ENCODE results near the gene GAS2L3. TPM values are rescaled to one million over a fixed set of nuclear protein-coding genes. Genes with fewer than 3 reads are reported as not detected.

Gene GAS2L3
- total RNA-seq, 1 experiment from 2014 or later: 29.9 TPM

DNA sequence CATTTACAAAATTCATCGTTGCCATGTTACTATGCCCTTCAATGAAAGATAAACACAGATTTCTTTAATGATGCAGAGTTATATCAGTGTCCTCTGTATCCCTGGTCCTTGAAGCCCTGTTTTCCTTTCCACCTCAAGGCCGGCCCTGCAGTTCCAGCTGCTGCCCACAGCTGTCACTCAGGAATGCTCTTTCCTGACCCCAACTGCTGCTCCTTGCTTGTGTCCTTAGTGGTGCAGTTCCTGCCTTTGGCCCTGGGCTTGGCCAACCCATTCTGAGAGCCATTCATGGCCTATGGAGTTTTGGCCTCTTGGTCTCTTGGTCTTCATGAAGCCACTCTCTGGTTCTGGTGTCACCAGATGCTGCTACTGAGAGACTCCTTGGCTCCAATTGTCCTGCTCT lies 93.1 kb downstream of the GAS2L3 start:
- intact Hi-C loops (cut with micrococcal nuclease): loop anchor here (10.0 kb wide), 1 partner anchor 432 kb away; no protein-coding TSS in a partner anchor

GRCh38 chr12:100668945-100669536 lies 95.6 kb downstream of the GAS2L3 start:
- no peak overlapping the region for H3K27ac Mint-ChIP-seq (ENCODE audit: low read depth, unreplicated experiment)
- no peaks in the 10 kb centered on the region for H3K4me1 Mint-ChIP-seq (ENCODE audit: insufficient read depth, unreplicated experiment)
- POLR2A ChIA-PET: no interaction called here
- intact Hi-C loops (cut with micrococcal nuclease): loop anchor here (1.0 to 10.0 kb wide), 3 partner anchors 65 to 434 kb away; no protein-coding TSS in a partner anchor
- H3K9me3 Mint-ChIP-seq (ENCODE audit: unreplicated experiment): no peaks in the 10 kb centered on the region
- BruUV-seq (replicated peaks): no TSS peak
- TF ChIP-seq CTCF (IDR thresholded peaks at IDR 0.05; ENCODE audit: unreplicated experiment): peak; percentile 86
- H3K36me3 Mint-ChIP-seq (ENCODE audit: insufficient read depth, unreplicated experiment): no peaks in the 10 kb centered on the region
- H3K4me3 Mint-ChIP-seq (ENCODE audit: unreplicated experiment): no peak overlapping the region
- H3K27me3 Mint-ChIP-seq (ENCODE audit: insufficient read depth, unreplicated experiment): peaks cover 23% of the 10 kb centered on the region
- CTCF ChIA-PET: interaction anchor here (0.6 to 1.2 kb wide), 7 partner anchors 9 to 73 kb away, joined by 3 to 7 read pairs (median 3); no protein-coding TSS in a partner anchor
- peak; percentile 83 for DNase-seq (ENCODE audit: unreplicated experiment)

More for the DNA sequence above, 93.1 kb downstream of the GAS2L3 start:
- ChIA-PET POLR2A (interaction anchor here (0.5 kb wide), 1 partner anchor 67 kb away, joined by 3 read pairs; no protein-coding TSS in a partner anchor), CTCF (interaction anchor here (0.7 to 2.1 kb wide), 4 partner anchors 67 to 1482 kb away, joined by 3 to 15 read pairs (median 6); no protein-coding TSS in a partner anchor)
- Mint-ChIP-seq H3K9me3 (ENCODE audit: unreplicated experiment) (no peaks in the 10 kb centered on the region), H3K4me1 (ENCODE audit: insufficient read depth, unreplicated experiment) (no peaks in the 10 kb centered on the region), H3K36me3 (ENCODE audit: insufficient read depth, unreplicated experiment) (no peaks in the 10 kb centered on the region), H3K27me3 (ENCODE audit: insufficient read depth, unreplicated experiment) (peaks cover 13% of the 10 kb centered on the region), H3K27ac (ENCODE audit: low read depth, unreplicated experiment) (no peak overlapping the region), H3K4me3 (ENCODE audit: unreplicated experiment) (no peak overlapping the region)
- BruUV-seq (replicated peaks): no TSS peak
- no peak for DNase-seq (ENCODE audit: unreplicated experiment)
- no peak for TF ChIP-seq CTCF (IDR thresholded peaks at IDR 0.05; ENCODE audit: unreplicated experiment)

DNA sequence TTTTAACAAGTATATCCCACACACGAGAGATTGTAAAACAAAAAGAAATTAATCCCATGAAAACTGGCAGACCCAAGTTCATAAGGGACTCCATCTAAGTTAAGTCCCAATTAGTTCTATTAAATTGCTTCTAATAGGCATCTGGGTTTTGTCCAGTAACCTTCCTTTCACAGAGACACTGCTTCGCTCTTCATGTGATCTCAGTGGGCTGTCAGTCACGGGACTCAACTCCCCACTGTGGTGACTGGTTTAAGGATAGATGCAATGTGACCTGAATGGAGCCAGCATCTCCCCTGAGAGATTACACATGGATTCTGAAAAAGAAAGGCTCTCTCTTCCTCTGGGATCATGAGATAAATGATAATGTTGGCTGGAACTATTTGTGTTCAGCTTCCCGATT lies 96.4 kb downstream of the GAS2L3 start:
- Mint-ChIP-seq H3K27ac (ENCODE audit: low read depth, unreplicated experiment) (no peak overlapping the region), H3K4me3 (ENCODE audit: unreplicated experiment) (no peak overlapping the region), H3K4me1 (ENCODE audit: insufficient read depth, unreplicated experiment) (no peaks in the 10 kb centered on the region), H3K9me3 (ENCODE audit: unreplicated experiment) (no peaks in the 10 kb centered on the region), H3K27me3 (ENCODE audit: insufficient read depth, unreplicated experiment) (peaks cover 27% of the 10 kb centered on the region), H3K36me3 (ENCODE audit: insufficient read depth, unreplicated experiment) (no peaks in the 10 kb centered on the region)
- intact Hi-C loops (cut with micrococcal nuclease): loop anchor here (1.0 to 10.0 kb wide), 3 partner anchors 64 to 435 kb away; no protein-coding TSS in a partner anchor
- POLR2A ChIA-PET: no interaction called here
- no peak for TF ChIP-seq CTCF (IDR thresholded peaks at IDR 0.05; ENCODE audit: unreplicated experiment)
- BruUV-seq (replicated peaks): no TSS peak
- DNase-seq (ENCODE audit: unreplicated experiment): no peak
- CTCF ChIA-PET: interaction anchor here (0.6 to 5.2 kb wide), 8 partner anchors 9 to 351 kb away, joined by 3 to 80 read pairs (median 6); no protein-coding TSS in a partner anchor

DNA sequence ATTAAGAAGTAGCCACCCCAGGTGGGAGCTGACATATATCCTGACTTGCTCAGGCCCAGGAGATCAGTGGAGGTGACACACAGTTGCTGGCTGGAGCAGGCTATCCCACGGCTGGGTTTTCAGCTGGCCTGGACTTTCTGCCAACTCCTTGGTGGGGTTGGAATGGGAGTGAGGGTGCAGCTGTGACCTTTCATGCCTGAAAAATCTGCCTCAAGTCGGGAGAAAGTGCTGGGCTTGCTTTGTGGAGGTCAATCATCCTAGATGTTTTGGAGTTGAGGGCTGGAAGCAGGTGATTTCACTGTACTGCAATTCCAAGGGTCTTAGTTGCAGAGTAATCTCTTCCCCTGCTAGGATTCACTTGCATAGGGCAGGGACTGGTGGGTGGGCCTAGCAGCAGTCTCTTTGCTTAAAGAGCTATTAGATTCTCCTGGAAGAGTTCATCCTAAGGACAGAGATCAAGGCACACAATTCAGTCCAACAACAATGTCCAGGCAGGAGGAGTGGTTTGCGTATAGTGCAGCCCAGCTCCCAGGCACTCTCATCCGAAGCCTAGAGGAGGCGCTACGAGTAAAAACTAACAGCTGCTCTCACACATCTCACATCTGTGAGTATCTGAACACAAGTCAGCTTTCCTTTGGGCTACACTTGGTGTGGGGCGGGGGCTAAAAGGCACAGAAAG lies 98.1 kb downstream of the GAS2L3 start:
- Mint-ChIP-seq H3K36me3 (ENCODE audit: insufficient read depth, unreplicated experiment) (no peaks in the 10 kb centered on the region), H3K27me3 (ENCODE audit: insufficient read depth, unreplicated experiment) (peaks cover 27% of the 10 kb centered on the region), H3K4me3 (ENCODE audit: unreplicated experiment) (no peak overlapping the region), H3K27ac (ENCODE audit: low read depth, unreplicated experiment) (no peak overlapping the region), H3K9me3 (ENCODE audit: unreplicated experiment) (no peaks in the 10 kb centered on the region), H3K4me1 (ENCODE audit: insufficient read depth, unreplicated experiment) (no peaks in the 10 kb centered on the region)
- no peak for TF ChIP-seq CTCF (IDR thresholded peaks at IDR 0.05; ENCODE audit: unreplicated experiment)
- BruUV-seq (replicated peaks): no TSS peak
- DNase-seq (ENCODE audit: unreplicated experiment): no peak
- ChIA-PET POLR2A (no interaction called here), CTCF (interaction anchor here (0.6 to 5.2 kb wide), 20 partner anchors 9 to 1453 kb away, joined by 3 to 80 read pairs (median 4); no protein-coding TSS in a partner anchor)
- intact Hi-C loops (cut with micrococcal nuclease): no loop called here

Measured in MCF 10A (cell line).